ENCODE data around the gene PTH2R. TPM values are rescaled to one million over a fixed set of nuclear protein-coding genes. Genes with fewer than 3 reads are reported as not detected.

PTH2R gene, protein sequence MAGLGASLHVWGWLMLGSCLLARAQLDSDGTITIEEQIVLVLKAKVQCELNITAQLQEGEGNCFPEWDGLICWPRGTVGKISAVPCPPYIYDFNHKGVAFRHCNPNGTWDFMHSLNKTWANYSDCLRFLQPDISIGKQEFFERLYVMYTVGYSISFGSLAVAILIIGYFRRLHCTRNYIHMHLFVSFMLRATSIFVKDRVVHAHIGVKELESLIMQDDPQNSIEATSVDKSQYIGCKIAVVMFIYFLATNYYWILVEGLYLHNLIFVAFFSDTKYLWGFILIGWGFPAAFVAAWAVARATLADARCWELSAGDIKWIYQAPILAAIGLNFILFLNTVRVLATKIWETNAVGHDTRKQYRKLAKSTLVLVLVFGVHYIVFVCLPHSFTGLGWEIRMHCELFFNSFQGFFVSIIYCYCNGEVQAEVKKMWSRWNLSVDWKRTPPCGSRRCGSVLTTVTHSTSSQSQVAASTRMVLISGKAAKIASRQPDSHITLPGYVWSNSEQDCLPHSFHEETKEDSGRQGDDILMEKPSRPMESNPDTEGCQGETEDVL
- total RNA-seq (2021; ENCODE audit: unreplicated experiment) (0.12 TPM), Bru-seq, nascent RNA (percentile 17 among the genes with signal in this experiment), BruChase-seq, experiment 1, labeled RNA remaining after a 6-hour chase (percentile 12 among the genes with signal in this experiment), BruChase-seq, experiment 2, labeled RNA remaining after a 2-hour chase (percentile 11 among the genes with signal in this experiment)
- polyA plus RNA-seq (2012): not detected in 2 replicates
- long read RNA-seq: 0 reads

DNA sequence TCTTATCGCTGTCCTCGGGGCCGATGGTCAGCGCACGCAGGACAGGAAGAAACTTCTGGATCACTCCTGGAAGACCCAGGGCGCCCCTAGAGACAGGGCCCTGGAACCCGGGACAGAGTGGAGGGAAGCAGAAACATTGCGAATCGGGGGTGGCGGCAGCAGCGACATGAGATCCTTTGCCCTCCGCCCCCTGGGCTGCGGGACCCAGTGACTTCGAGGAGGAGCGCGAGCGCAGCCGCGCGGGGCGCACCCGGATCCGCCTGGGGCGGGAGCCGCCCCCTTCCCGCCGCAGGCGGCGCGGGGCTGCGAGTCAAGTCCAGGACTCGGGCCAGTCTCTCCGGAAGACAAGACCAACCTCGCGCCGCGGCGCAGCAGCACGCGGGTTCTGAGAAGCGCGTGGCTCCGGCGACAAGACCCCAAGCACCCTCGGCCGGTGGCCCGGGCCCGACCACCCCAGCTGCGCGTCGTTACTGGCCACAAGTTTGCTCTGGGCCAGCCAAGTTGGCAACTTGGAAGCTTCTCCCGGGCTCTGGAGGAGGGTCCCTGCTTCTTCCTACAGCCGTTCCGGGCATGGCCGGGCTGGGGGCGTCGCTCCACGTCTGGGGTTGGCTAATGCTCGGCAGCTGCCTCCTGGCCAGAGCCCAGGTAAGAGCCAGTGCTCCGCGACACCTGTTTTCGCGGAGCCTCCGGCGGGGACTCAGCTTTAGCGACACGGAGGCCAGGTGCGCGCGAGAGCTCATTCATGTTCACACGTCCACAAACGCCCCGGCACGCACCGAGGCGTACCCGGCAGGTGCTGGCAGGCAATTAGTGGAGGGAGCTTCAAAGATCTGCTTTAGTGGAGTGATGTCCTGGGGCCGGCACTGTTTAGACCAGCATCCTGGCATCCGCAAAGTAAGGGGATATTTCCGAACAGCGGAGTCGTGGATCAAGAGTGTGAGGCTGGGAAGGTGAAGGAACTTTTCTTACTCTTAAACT, at the start of gene PTH2R:
PTH2R (plus strand) TSS at position 319 of the 978 bp plus-strand sequence; CDS start at position 571, 252 bp downstream.
- RAD21 ChIA-PET (ENCODE audit: low non-redundant PET in 1 of 2, low total read pairs in 2 of 2, uncharacterized antibody in 2 of 2, unreplicated experiment in 2 of 2): no interaction called here
- DNase-seq (ENCODE audit: low read depth, low spot score) (no peak), ATAC-seq (no peak)
- no peaks in the 10 kb centered on the region for H3K9me2 ChIP-seq (ENCODE audit: insufficient read depth)
- H3K36me3 ChIP-seq (ENCODE audit: control insufficient read depth in 1 of 2, insufficient read depth in 2 of 2, low read length in 2 of 2): no peaks in the 10 kb centered on the region
- no peaks in the 10 kb centered on the region for H4K20me1 ChIP-seq (ENCODE audit: insufficient read depth)
- no peak within 1 kb of the TSS for H2AFZ ChIP-seq (ENCODE audit: low read depth, low read length, poor library complexity, severe bottlenecking)
- H3K9ac ChIP-seq (ENCODE audit: low read length): no peak within 1 kb of the TSS
- H3K4me3 ChIP-seq (replicated peaks in 1 of 2; ENCODE audit: low read depth in 1 of 2, low read length in 2 of 2): no peak within 1 kb of the TSS
- H3K79me2 ChIP-seq (ENCODE audit: insufficient read depth, low read length): no peaks in the 10 kb centered on the region
- CTCF ChIA-PET: interaction anchor here (1.9 kb wide), 1 partner anchor 12 kb away, joined by 5 read pairs; no protein-coding TSS in a partner anchor
- peaks cover 9% of the 10 kb centered on the region; the same call in 1 of the 2 replicates for H3K27me3 ChIP-seq (ENCODE audit: insufficient read depth, low read length)
- no peak for TF ChIP-seq ZFX (IDR thresholded peaks at IDR 0.05)
- no peak for TF ChIP-seq CEBPB (IDR thresholded peaks at IDR 0.05; ENCODE audit: low read depth)
- TF ChIP-seq, protein P1, sequence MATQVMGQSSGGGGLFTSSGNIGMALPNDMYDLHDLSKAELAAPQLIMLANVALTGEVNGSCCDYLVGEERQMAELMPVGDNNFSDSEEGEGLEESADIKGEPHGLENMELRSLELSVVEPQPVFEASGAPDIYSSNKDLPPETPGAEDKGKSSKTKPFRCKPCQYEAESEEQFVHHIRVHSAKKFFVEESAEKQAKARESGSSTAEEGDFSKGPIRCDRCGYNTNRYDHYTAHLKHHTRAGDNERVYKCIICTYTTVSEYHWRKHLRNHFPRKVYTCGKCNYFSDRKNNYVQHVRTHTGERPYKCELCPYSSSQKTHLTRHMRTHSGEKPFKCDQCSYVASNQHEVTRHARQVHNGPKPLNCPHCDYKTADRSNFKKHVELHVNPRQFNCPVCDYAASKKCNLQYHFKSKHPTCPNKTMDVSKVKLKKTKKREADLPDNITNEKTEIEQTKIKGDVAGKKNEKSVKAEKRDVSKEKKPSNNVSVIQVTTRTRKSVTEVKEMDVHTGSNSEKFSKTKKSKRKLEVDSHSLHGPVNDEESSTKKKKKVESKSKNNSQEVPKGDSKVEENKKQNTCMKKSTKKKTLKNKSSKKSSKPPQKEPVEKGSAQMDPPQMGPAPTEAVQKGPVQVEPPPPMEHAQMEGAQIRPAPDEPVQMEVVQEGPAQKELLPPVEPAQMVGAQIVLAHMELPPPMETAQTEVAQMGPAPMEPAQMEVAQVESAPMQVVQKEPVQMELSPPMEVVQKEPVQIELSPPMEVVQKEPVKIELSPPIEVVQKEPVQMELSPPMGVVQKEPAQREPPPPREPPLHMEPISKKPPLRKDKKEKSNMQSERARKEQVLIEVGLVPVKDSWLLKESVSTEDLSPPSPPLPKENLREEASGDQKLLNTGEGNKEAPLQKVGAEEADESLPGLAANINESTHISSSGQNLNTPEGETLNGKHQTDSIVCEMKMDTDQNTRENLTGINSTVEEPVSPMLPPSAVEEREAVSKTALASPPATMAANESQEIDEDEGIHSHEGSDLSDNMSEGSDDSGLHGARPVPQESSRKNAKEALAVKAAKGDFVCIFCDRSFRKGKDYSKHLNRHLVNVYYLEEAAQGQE (IDR thresholded peaks at IDR 0.05; ENCODE audit: low read depth): no peak
- no peak for TF ChIP-seq EZH2phosphoT487 (IDR thresholded peaks at IDR 0.05; ENCODE audit: borderline replicate concordance)
- no TSS peak for BruUV-seq (replicated peaks)
- POLR2A ChIA-PET: no interaction called here
- no peak within 1 kb of the TSS for H3K4me2 ChIP-seq (ENCODE audit: low read length)
- intact Hi-C loops (cut with micrococcal nuclease): no loop called here
- no peak within 1 kb of the TSS for H3K27ac ChIP-seq (ENCODE audit: low read depth, low read length)
- H3K4me1 ChIP-seq (ENCODE audit: control insufficient read depth in 1 of 2, insufficient read depth in 2 of 2, low read length in 2 of 2): no peaks in the 10 kb centered on the region
- no peaks in the 10 kb centered on the region for H3K9me3 ChIP-seq (ENCODE audit: control insufficient read depth in 1 of 2, insufficient read depth in 1 of 2, low read depth in 1 of 2, low read length in 2 of 2)

Measured in HCT116 (cell line).